T-helper 1 cell treated with Interleukin-12 subunit alpha and Interleukin-12 subunit beta and Interleukin-4 antibody, amounts not matched to agents 30 ng/mL and 1 ng/mL, for 36 hours (primary cell): Measurements from ENCODE around the gene EBLN1. TPM values are rescaled to one million over a fixed set of nuclear protein-coding genes. Genes with fewer than 3 reads are reported as not detected.

Experiments
- total RNA-seq: library from RNA; stranded (reverse); gene quantifications from 2 replicates; pipeline ENCODE4 v1.2.3, GENCODE V29; 2022

The EBLN1 gene
- total RNA-seq, 1 donor from 2014 or later, result not detected

Other genes with a start within 250 kb of the EBLN1 start
- 22.6 and 24.2 TPM in 2 replicates for gene DNAJC1, start 214.3 kb downstream of the EBLN1 start, total RNA-seq
- 79.4 and 89.3 TPM in 2 replicates for gene COMMD3, start 98.4 kb upstream of the EBLN1 start, total RNA-seq
- 49.7 and 50.7 TPM in 2 replicates for gene BMI1, start 103.1 kb upstream of the EBLN1 start, total RNA-seq
- 0.96 and 1.3 TPM in 2 replicates for gene SPAG6, start 127.5 kb upstream of the EBLN1 start, total RNA-seq